Prostate gland (tissue), 2 donors: Measurements from ENCODE around the gene NKX3-2.

Experiments used
- CTCF ChIP-seq, 4 experiments: fragments of 200-600 bp in 2 of 4; fragments of 450-650 bp in 2 of 4; sonication (generic) in 2 of 4; IDR thresholded peaks; 1 replicate in 3 of 4; 2 replicates in 1 of 4; pipeline ENCODE4 v1.5.1; 2016 to 2019; ENCODE audit warnings: antibody characterized with exemption in 4 of 4, mild to moderate bottlenecking in 2 of 4, moderate library complexity in 2 of 4
- POLR2A ChIP-seq: fragments of 450-650 bp; IDR thresholded peaks from one replicate; pipeline ENCODE4 v1.6.1; 2016; ENCODE audit warnings: antibody characterized with exemption, mild to moderate bottlenecking

GRCh38 chr4:13511101-13511500, 33.2 kb downstream of the NKX3-2 start:
- no peak for TF ChIP-seq CTCF (IDR thresholded peaks at IDR 0.05)
- TF ChIP-seq POLR2A: no peak
